Peyer's patch (tissue), 4 donors: Measurements from ENCODE around the gene ITGAD. TPM values are rescaled to one million over a fixed set of nuclear protein-coding genes. Genes with fewer than 3 reads are reported as not detected.
"Not testable (repeated sequence)": the region's sequence is repeated elsewhere in the genome, so short reads cannot be mapped to it uniquely, and the experiment has no call there.

ENCODE experiments used
- DNase-seq, 3 donors: peaks; one replicate each; pipeline ENCODE4 v3.0.0-alpha.2; 2017 to 2019
- H3K27ac ChIP-seq, 4 donors: fragments of 200-600 bp; sonication (generic); one replicate each; pipeline ENCODE4 v1.5.1; 2016 to 2019
- H3K27me3 ChIP-seq, 2 donors: fragments of 200-600 bp; sonication (generic); one replicate each; pipeline ENCODE4 v1.5.1; 2019
- H3K36me3 ChIP-seq, 3 donors: fragments of 200-600 bp; sonication (generic); one replicate each; pipeline ENCODE4 v1.5.1; 2016 to 2019
- H3K4me1 ChIP-seq, 4 donors: fragments of 200-600 bp; sonication (generic); one replicate each; pipeline ENCODE4 v1.5.1; 2016 to 2019
- H3K4me3 ChIP-seq, 4 donors: fragments of 200-600 bp; sonication (generic); 1 replicate in 3 of 4; 2 replicates in 1 of 4; pipeline ENCODE4 v1.5.1; 2016 to 2019; ENCODE audit warnings: mild to moderate bottlenecking in 1 of 4
- H3K9me3 ChIP-seq, 4 donors: fragments of 200-600 bp; sonication (generic); one replicate each; pipeline ENCODE4 v1.5.1; 2016 to 2019; ENCODE audit warnings: mild to moderate bottlenecking in 1 of 4
- CTCF ChIP-seq, 6 experiments: fragments of 450-650 bp in 4 of 6; fragments of 200-600 bp in 2 of 6; sonication (generic) in 1 of 6; IDR thresholded peaks; one replicate each; pipeline ENCODE4 v1.5.1; 2017 to 2019; ENCODE audit warnings: antibody characterized with exemption in 6 of 6, mild to moderate bottlenecking in 3 of 6, moderate library complexity in 1 of 6
- POLR2A ChIP-seq, 2 donors: fragments of 450-650 bp; IDR thresholded peaks; one replicate each; pipeline ENCODE4 v1.5.1; 2017; ENCODE audit warnings: antibody characterized with exemption in 2 of 2, mild to moderate bottlenecking in 2 of 2, moderate library complexity in 2 of 2
- total RNA-seq, 4 donors: library from RNA; depleted of rRNA; stranded (reverse); fragments of >200 nt; gene quantifications; one replicate each; pipeline ENCODE4 v1.1.0, GENCODE V29; 2016

ITGAD gene
- total RNA-seq, 4 donors from 2014 or later: 0.83 TPM; not detected in 3

- no peak overlapping the region for H3K27ac ChIP-seq
- H3K9me3 ChIP-seq: no peaks in the 10 kb centered on the region
- H3K4me1 ChIP-seq: peaks cover 0 to 8% (median 4%) of the 10 kb centered on the region in 4 donors
- DNase-seq: no peak
- TF ChIP-seq CTCF (IDR thresholded peaks at IDR 0.05) (no peak), POLR2A (IDR thresholded peaks at IDR 0.05) (no peak)
- H3K36me3 ChIP-seq: no peaks in the 10 kb centered on the region
- no peak overlapping the region for H3K4me3 ChIP-seq
- no peaks in the 10 kb centered on the region for H3K27me3 ChIP-seq
These were observed 46.4 kb downstream of the ITGAD start for GRCh38 chr16:31439519-31439918.

GRCh38 chr16:31440516-31441184, 47.5 kb downstream of the ITGAD start:
- Histone ChIP-seq H3K36me3 (no peaks in the 10 kb centered on the region), H3K4me3 (no peak overlapping the region), H3K27ac (no peak overlapping the region), H3K4me1 (peaks cover 0 to 8% (median 4%) of the 10 kb centered on the region in 4 donors), H3K27me3 (no peaks in the 10 kb centered on the region), H3K9me3 (no peaks in the 10 kb centered on the region)
- peak in 1 of 3 donors; percentile 8 for DNase-seq
- TF ChIP-seq CTCF (IDR thresholded peaks at IDR 0.05): no peak
- TF ChIP-seq POLR2A (IDR thresholded peaks at IDR 0.05): no peak

GRCh38 chr16:31441956-31442355, 48.8 kb downstream of the ITGAD start:
- TF ChIP-seq POLR2A (IDR thresholded peaks at IDR 0.05) (no peak), CTCF (IDR thresholded peaks at IDR 0.05) (no peak)
- no peaks in the 10 kb centered on the region for H3K27me3 ChIP-seq
- peak overlapping the region; percentile 60 to 79 (median 70) for H3K4me3 ChIP-seq
- no peaks in the 10 kb centered on the region for H3K9me3 ChIP-seq
- peaks cover 0 to 8% (median 4%) of the 10 kb centered on the region in 4 donors for H3K4me1 ChIP-seq
- H3K27ac ChIP-seq: peak overlapping the region in 1 of 4 donors; percentile 77
- no peaks in the 10 kb centered on the region for H3K36me3 ChIP-seq
- peak in 1 of 3 donors; percentile 46 for DNase-seq

GRCh38 chr16:31445931-31446330, 52.8 kb downstream of the ITGAD start:
- not testable (repeated sequence) for H3K9me3 ChIP-seq, H3K36me3 ChIP-seq, H3K4me1 ChIP-seq, H3K27me3 ChIP-seq, H3K27ac ChIP-seq, H3K4me3 ChIP-seq
- DNase-seq: peak in 1 of 3 donors; percentile 5

GRCh38 chr16:31451201-31451600, 58.1 kb downstream of the ITGAD start:
- DNase-seq: peak in 1 of 3 donors; percentile 7
- Histone ChIP-seq H3K4me3 (no peak overlapping the region), H3K4me1 (peaks cover 3 to 47% (median 7%) of the 10 kb centered on the region in 4 donors), H3K9me3 (no peaks in the 10 kb centered on the region), H3K36me3 (no peaks in the 10 kb centered on the region), H3K27ac (no peak overlapping the region), H3K27me3 (no peaks in the 10 kb centered on the region)
- TF ChIP-seq POLR2A (IDR thresholded peaks at IDR 0.05) (no peak), CTCF (IDR thresholded peaks at IDR 0.05) (no peak)

- H3K4me1 ChIP-seq: peaks cover 3 to 51% (median 9%) of the 10 kb centered on the region in 4 donors
- no peaks in the 10 kb centered on the region for H3K9me3 ChIP-seq
- H3K4me3 ChIP-seq: no peak overlapping the region
- TF ChIP-seq POLR2A (IDR thresholded peaks at IDR 0.05): no peak
- peak in 4 of 6 experiments; percentile 36 to 66 (median 62) for TF ChIP-seq CTCF (IDR thresholded peaks at IDR 0.05)
- peak in 2 of 3 donors; percentile 59 to 66 for DNase-seq
- H3K27ac ChIP-seq: peak overlapping the region in 2 of 4 donors; percentile 43 to 64
- no peaks in the 10 kb centered on the region for H3K36me3 ChIP-seq
- H3K27me3 ChIP-seq: no peaks in the 10 kb centered on the region
These were observed 58.7 kb downstream of the ITGAD start for GRCh38 chr16:31451681-31452351.
